ENCODE results near the gene IQCN.
A peak's percentile ranks its signal among the peaks of the same experiment; 100 is the strongest.

IQCN gene

GRCh38 chr19:18208098-18208951 is 65.9 kb downstream of the IQCN start (continued):
- TF ChIP-seq ZBTB11 (tag by site-specific recombination; conservative IDR thresholded peaks at IDR 0.05; ENCODE audit: low read depth), result no peak
- TF ChIP-seq ZNF280C (tag by site-specific recombination; IDR thresholded peaks at IDR 0.05), result no peak
- 0 out of 2 replicates have a peak, but pooled peaks have one; percentile 18 for TF ChIP-seq WT1 (tag by site-specific recombination; IDR thresholded peaks at IDR 0.05)
- no peak for TF ChIP-seq ZNF791 (tag by site-specific recombination; IDR thresholded peaks at IDR 0.05)
- no peak for TF ChIP-seq ZNF248 (tag by site-specific recombination; IDR thresholded peaks at IDR 0.05)
- TF ChIP-seq ZNF629 (tag by site-specific recombination; IDR thresholded peaks at IDR 0.05), result no peak
- no peak for TF ChIP-seq ZFP69B (tag by site-specific recombination; IDR thresholded peaks at IDR 0.05)
- TF ChIP-seq PRDM10 (tag by site-specific recombination; IDR thresholded peaks at IDR 0.05), result 0 out of 2 replicates have a peak, but pooled peaks have one; percentile 19
- 0 out of 2 replicates have a peak, but pooled peaks have one; percentile 23 for TF ChIP-seq SP3 (tag by site-specific recombination; IDR thresholded peaks at IDR 0.05)
- TF ChIP-seq ZNF19 (tag by site-specific recombination; IDR thresholded peaks at IDR 0.05; ENCODE audit: low read depth), result no peak
- peak; percentile 38 for TF ChIP-seq ZNF654 (tag by site-specific recombination; IDR thresholded peaks at IDR 0.05; ENCODE audit: low read depth)
- no peak for TF ChIP-seq ZNF837 (tag by site-specific recombination; IDR thresholded peaks at IDR 0.05)
